Measurements from ENCODE around the gene NPIPA3.
"Not testable (repeated sequence)": the region's sequence is repeated elsewhere in the genome, so short reads cannot be mapped to it uniquely, and the experiment has no call there.

Gene NPIPA3

GRCh38 chr16:14742273-14743128 lies 39.3 kb downstream of the NPIPA3 start, which contains the start of gene NPIPA2:
NPIPA2 (plus strand) TSS chr16:14742533; CDS start chr16:14748066, 5,533 bp downstream.
- H3K4me3 ChIP-seq (ENCODE audit: low read depth, low read length) = not testable (repeated sequence)

- not testable (repeated sequence) for H3K4me3 ChIP-seq (ENCODE audit: low read depth, low read length)
Measured at GRCh38 chr16:14773654-14774053, 70.4 kb downstream of the NPIPA3 start.

GRCh38 chr16:14775624-14776023 lies 72.4 kb downstream of the NPIPA3 start:
- H3K4me3 ChIP-seq (ENCODE audit: low read depth, low read length) = not testable (repeated sequence)

Measured in iPS-11a (cell line).